Measurements from ENCODE around the gene LRRIQ3. TPM values are rescaled to one million over a fixed set of nuclear protein-coding genes. Genes with fewer than 3 reads are reported as not detected.

The LRRIQ3 gene
- total and polyA plus RNA-seq, 9 of the 15 experiments (the other 6 are each of a cell fraction or from before 2014, with no cell fraction given): 0.27 to 2.8 (median 1.7) TPM

DNA sequence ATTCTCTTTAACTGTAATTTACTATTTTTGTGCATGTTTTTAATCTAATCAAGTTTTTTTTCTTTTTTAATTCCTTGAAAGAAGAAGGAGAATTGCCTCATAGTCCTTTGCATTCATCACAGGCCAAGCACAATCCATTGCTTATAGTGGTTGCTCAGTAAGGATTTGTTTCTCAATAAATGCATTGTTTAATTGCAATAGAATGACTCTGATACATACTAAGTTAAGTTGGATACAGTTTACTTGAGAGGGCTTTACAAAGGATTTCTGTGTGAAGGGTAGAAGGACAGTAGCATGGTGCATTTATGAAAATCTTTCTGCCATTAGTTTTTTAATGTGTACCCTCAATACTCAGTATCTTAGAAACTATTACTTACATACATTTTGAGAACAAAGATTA, 186.2 kb downstream of the LRRIQ3 start (continued):
- no peak for TF ChIP-seq TAF1 (IDR thresholded peaks at IDR 0.05; ENCODE audit: control insufficient read depth, extremely low read depth, insufficient read depth, low read length, severe bottlenecking)
- no peak for TF ChIP-seq ZBTB2 (IDR thresholded peaks at IDR 0.05)
- TF ChIP-seq, protein P1, sequence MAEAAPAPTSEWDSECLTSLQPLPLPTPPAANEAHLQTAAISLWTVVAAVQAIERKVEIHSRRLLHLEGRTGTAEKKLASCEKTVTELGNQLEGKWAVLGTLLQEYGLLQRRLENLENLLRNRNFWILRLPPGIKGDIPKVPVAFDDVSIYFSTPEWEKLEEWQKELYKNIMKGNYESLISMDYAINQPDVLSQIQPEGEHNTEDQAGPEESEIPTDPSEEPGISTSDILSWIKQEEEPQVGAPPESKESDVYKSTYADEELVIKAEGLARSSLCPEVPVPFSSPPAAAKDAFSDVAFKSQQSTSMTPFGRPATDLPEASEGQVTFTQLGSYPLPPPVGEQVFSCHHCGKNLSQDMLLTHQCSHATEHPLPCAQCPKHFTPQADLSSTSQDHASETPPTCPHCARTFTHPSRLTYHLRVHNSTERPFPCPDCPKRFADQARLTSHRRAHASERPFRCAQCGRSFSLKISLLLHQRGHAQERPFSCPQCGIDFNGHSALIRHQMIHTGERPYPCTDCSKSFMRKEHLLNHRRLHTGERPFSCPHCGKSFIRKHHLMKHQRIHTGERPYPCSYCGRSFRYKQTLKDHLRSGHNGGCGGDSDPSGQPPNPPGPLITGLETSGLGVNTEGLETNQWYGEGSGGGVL (CRISPR knock-in tag; IDR thresholded peaks at IDR 0.05): no peak
- TF ChIP-seq FOXM1 (IDR thresholded peaks at IDR 0.05; ENCODE audit: low read depth): no peak
- no peak for TF ChIP-seq FOXM1 (CRISPR knock-in tag; IDR thresholded peaks at IDR 0.05; ENCODE audit: low read depth)
- TF ChIP-seq ZNF143 (CRISPR knock-in tag; IDR thresholded peaks at IDR 0.05): no peak
- no peak for TF ChIP-seq GTF2A2 (tag; IDR thresholded peaks at IDR 0.05)
- no peak for TF ChIP-seq CCAR2 (IDR thresholded peaks at IDR 0.05; ENCODE audit: low read depth, low read length)
- TF ChIP-seq CBFA2T2 (conservative IDR thresholded peaks at IDR 0.05): no peak

DNA sequence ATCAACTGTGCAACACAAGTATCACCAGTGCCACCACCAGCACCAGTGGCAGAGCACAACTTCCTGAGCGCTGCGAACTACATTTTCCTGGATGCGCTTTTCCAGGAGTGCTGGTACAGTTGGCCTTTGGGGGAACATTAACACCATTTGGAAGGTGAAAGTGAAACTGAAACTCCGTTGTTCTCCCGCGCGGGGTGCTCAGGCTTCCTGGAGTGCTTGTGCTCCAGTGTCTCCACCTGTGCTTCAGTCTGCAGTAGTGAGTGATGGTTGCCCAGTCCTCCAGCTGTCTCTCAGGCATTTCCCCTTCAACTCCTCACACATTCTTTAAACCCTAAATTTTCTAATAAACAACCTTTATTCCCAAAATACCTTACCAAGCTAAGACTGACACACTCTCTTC, 187.8 kb downstream of the LRRIQ3 start:
- Histone ChIP-seq H3K79me2 (ENCODE audit: control insufficient read depth, insufficient read depth, low read length) (no peaks in the 10 kb centered on the region), H3K4me1 (replicated peaks in 1 of 2; ENCODE audit: control insufficient read depth in 2 of 2, insufficient read depth in 2 of 2, low read length in 2 of 2) (no peaks in the 10 kb centered on the region), H4K20me1 (replicated peaks; ENCODE audit: control insufficient read depth, insufficient read depth, low read length) (no peaks in the 10 kb centered on the region), H3K9me1 (ENCODE audit: control insufficient read depth, insufficient read depth, low read length) (no peaks in the 10 kb centered on the region), H3K9me3 (replicated peaks; ENCODE audit: control insufficient read depth, insufficient read depth, low read depth, low read length) (no peaks in the 10 kb centered on the region), H3K27me3 (ENCODE audit: control insufficient read depth in 2 of 2, insufficient read depth in 2 of 2, low read length in 2 of 2) (no peaks in the 10 kb centered on the region), H3K4me3 (no peak overlapping the region), H2AFZ (ENCODE audit: low read depth, low read length) (no peak overlapping the region), H3K36me3 (ENCODE audit: control insufficient read depth, insufficient read depth, low read length) (no peaks in the 10 kb centered on the region), H3K27ac (ENCODE audit: extremely low read depth, low read depth, low read length) (no peak overlapping the region), H3K4me2 (ENCODE audit: insufficient read depth, low read length) (no peak overlapping the region), H3K9ac (ENCODE audit: insufficient read depth in 1 of 2, low read depth in 2 of 2, low read length in 2 of 2) (no peak overlapping the region)
- in situ Hi-C loops (cut with MboI) (no loop called here), intact Hi-C loops (cut with micrococcal nuclease) (no loop called here)
- no peak for ATAC-seq
- 4% methylated on average over 7 of the region's 7 CpGs for WGBS (ENCODE audit: insufficient coverage, low coverage, missing lambda C conversion rate)
- ChIA-PET CTCF (ENCODE audit: low intra/inter-chr PET ratio) (no interaction called here), POLR2A (no interaction called here)
- no peak for DNase-seq (ENCODE audit: extremely low read depth in 1 of 4, low spot score in 3 of 4)
- FAIRE-seq: no peak
- BruUV-seq (replicated peaks): no TSS peak
- no peak for TF ChIP-seq ZSCAN29 (IDR thresholded peaks at IDR 0.05)
- no peak for TF ChIP-seq POLR3G (IDR thresholded peaks at IDR 0.05; ENCODE audit: extremely low read depth, insufficient read length, insufficient replicate concordance)
- TF ChIP-seq PTRF (tag; IDR thresholded peaks at IDR 0.05): no peak
- TF ChIP-seq, protein P2, sequence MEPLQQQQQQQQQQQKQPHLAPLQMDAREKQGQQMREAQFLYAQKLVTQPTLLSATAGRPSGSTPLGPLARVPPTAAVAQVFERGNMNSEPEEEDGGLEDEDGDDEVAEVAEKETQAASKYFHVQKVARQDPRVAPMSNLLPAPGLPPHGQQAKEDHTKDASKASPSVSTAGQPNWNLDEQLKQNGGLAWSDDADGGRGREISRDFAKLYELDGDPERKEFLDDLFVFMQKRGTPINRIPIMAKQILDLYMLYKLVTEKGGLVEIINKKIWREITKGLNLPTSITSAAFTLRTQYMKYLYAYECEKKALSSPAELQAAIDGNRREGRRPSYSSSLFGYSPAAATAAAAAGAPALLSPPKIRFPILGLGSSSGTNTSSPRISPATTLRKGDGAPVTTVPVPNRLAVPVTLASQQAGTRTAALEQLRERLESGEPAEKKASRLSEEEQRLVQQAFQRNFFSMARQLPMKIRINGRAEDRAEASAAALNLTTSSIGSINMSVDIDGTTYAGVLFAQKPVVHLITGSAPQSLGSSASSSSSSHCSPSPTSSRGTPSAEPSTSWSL (CRISPR knock-in tag; IDR thresholded peaks at IDR 0.05; ENCODE audit: borderline replicate concordance): no peak
- TF ChIP-seq HEY1 (CRISPR knock-in tag; IDR thresholded peaks at IDR 0.05; ENCODE audit: borderline replicate concordance): no peak
- TF ChIP-seq RBM17 (IDR thresholded peaks at IDR 0.05; ENCODE audit: borderline replicate concordance, low read depth, low read length): no peak
- no peak for TF ChIP-seq NFATC3 (IDR thresholded peaks at IDR 0.05)
- TF ChIP-seq NR1H2 (CRISPR knock-in tag; IDR thresholded peaks at IDR 0.05): no peak
- TF ChIP-seq, protein P3, sequence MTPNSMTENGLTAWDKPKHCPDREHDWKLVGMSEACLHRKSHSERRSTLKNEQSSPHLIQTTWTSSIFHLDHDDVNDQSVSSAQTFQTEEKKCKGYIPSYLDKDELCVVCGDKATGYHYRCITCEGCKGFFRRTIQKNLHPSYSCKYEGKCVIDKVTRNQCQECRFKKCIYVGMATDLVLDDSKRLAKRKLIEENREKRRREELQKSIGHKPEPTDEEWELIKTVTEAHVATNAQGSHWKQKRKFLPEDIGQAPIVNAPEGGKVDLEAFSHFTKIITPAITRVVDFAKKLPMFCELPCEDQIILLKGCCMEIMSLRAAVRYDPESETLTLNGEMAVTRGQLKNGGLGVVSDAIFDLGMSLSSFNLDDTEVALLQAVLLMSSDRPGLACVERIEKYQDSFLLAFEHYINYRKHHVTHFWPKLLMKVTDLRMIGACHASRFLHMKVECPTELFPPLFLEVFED (CRISPR knock-in tag; conservative IDR thresholded peaks at IDR 0.05): no peak
